GM18511 (cell line): Measurements from ENCODE around the gene POLN.

Source experiments
- ATAC-seq: cut with Tn5 transposase; IDR thresholded peaks from one replicate; pipeline ENCODE4 v1.9.1; 2021; ENCODE audit warnings: mild to moderate bottlenecking, moderate library complexity; ENCODE audit not compliant: unreplicated experiment

The POLN gene

DNA sequence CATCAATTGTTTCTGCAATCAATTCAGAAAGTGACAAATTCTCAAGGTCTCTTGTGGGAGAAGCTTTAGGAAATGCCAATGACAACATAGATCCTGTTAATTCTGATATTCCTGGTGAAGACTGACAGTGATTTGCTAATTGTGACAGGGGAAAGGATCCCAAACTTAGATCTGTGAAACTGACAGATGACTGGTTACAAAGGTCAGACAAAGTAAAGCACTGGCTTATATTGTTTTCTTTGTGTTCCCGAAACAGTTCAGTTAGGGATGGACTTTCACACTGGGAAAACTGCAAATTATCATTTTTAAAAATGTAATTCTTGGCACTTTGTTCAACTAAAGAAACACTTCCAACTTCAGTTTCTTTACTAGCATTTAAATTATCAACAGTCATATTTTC is 152.7 kb downstream of the POLN start:
- no peak for ATAC-seq

DNA sequence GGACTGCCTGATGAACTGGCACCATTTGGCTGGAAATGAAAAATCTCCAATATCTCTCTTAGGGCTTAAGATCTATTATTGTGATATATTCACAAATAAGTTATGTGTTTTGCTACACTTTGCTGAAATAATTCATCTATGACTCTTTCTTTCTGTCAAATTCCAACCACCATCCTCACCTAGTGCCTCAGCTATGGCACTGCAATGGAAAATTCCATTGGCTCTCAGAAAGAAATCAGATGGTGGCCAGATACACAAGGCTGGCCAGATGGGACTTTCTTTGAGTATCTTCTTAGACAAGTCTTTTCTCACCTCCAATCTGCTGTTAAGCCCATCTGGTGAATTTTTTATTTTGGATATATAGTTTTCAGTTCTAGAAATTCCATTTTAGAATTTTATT is 154.8 kb downstream of the POLN start:
- ATAC-seq = no peak

DNA sequence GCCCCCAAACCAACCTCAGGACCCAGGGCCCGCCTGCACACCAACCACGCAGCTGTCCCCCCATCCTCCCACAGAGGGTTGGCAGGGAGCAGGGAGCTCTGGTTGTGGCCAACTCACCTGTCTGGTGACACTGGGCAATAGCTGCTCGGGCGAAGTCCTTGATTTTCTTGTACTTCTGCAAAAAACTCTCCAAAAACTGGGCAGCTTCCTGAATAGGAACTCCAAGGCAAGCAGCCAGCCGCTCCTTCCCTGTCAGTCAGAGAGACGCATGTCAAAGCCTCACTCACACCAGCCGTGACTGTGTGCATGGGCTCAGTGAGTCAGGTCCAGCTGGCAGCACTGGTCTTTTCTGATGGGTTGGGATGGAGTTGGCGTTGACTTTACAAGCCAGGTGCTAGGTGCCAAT is 156.4 kb downstream of the POLN start:
- no peak for ATAC-seq

DNA sequence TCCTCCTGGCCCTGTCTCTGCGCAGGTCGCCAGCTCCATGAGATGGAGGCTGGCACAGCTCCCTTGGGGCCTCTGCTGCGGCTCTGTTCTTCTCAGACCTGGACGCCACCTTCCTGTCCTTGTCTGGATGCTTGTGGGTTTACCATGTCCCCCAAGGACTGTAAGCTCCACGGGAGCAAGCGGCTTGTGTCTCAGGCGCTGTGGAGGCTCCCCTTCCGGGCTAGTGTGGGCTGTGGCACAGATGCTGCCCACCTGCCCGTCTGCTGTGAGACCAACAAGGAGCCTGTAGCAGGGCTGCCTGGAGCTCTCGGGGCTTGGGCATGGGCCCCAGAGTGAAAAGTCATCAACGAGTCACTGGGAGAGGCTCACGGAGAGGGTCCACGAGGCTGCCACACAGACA is 157.6 kb downstream of the POLN start:
- no peak for ATAC-seq

DNA sequence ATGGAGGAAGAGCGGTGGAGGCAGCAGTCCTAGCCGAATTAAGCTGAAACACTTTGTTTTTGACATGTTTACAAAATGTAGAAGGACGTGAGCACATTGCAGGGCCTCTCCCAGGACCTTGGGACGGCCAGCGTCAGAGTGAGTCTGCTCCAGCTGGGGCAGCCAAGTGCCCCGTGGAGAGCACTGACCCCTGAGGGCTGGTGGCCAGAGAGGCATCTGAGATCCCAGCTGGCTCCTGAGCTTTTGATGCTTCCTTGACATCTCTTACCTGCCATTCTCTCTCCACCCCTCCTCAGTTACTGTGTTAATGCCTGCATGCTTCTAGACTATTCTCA is 158.1 kb downstream of the POLN start:
- no peak for ATAC-seq

DNA sequence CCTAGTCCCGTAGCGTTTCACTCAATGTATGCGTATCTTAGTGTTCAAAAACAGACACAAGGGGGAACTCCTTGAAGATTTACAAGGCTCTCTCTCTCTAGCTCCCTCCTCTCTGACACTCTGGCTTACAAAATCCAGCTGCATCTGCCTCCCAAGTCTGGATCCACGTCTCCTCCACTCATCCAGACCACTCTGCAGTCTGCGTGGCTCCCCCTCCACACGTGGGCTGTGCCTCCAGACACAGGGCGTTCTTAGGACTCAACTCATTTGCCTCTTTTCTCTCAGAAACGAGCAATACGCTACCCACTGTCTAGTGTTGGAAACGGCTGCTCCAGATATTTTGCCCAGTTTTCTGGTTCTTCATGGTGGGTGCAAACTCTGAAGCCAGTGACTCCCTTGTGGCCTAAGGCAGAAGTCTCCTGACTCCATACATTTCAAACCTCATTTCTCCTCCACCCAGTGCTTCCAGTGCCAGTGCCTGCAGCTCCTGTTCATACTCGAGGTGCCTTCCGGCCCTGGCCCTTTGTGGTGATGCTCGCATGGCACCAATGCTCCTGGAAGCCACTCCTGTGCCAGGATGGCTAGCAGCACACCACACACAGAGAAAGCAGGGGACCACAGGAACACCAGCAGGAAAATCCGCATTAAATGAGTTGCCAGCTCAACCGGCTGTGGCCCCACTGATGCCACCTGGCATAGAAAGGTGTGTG is 158.7 kb downstream of the POLN start:
- no peak for ATAC-seq

DNA sequence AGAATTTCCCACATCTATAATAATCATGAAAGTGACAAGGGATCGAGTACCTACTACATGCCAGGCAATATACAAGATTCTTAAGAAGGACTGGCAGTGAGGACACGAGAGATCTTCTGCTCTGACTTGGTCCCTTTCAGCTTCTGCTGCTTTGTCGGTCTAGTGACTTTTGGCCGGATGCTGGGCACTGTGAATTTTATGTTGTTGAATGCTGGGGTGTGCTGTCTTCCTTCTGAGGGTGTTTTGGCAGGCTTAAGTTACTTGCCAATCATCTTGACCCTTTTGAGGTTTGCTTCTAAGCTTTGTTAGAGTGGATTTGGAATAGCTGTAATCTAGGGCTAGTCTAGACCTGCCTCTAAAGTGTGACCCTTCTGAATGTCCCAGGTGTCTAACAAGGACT is 159.3 kb downstream of the POLN start:
- ATAC-seq = no peak

DNA sequence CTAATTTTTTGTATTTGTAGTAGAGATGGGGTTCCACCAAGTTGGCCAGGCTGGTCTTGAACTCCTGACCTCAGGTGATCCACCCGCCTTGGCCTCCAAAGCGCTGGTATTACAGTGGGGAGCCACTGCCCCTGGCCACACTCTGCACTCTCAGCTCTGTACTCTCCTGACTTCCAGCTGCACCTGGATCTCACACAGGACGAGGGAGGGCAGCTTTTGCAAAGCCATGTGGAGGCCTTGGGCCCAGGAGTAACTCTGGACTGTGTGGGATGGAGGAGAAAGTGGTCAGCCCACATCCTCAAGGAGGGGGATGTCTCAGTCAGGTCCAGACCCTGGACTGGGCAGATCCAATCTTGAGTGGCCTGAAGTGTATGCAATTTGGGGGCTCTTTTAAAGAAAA is 159.8 kb downstream of the POLN start:
- ATAC-seq = no peak

DNA sequence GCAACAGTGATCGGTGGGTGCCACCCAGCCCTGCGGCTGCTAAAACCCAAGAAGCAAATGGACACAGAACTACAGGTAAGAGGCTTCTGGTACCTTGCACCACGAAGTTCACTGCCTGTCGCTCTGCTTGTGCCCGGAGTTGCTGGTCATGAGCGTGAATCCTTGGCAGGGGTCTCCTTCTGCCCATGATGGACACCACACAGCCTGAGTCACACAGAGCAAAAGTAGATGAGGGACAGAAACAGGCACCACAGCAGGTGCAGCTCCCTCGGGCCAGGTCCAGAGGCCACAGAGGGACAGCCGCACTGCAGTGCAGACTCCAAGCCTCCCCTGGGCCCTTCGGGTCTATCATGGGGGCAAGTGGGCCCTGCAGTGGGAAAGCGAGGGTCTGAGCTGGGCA is 160.4 kb downstream of the POLN start:
- no peak for ATAC-seq

DNA sequence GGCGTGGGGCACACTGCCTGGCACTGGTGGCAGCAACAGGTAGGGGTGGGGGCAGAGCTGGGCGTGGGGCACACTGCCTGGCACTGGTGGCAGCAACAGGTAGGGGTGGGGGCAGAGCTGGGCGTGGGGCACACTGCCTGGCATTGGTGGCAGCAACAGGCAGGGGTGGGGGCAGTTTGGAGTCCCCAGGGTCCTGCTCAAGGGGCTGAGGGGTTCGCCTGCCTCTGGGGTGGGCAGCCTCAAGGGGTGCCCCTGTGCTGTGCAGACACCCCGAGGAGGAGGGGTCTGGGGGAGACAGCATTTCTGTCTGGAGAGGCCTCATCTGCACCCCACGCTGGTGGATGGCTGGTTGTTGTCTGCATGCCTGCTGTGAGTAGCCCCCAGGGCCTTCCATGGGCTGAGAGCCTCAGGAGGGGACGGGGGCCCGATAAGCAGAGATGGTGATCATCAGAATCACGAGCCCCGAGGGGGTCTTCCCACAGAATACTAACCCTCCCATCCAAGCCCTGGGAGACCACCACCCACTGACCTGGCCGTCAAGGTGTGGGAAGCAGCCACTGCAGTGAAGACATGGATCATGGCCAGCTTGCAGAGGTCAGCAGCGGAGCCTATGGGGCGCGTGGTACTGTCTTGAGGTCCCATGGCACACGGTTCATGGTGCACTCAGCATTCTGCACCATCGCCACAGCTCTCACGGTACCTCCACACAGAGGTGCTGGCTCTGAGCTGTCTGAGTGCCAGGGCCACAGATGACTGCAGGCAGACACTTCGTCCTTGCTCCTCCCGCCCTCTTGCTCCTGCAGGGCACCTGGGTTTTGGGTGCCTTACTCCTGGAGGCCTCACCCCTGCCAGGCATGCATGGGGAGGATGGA is 161.3 kb downstream of the POLN start:
- ATAC-seq = no peak

DNA sequence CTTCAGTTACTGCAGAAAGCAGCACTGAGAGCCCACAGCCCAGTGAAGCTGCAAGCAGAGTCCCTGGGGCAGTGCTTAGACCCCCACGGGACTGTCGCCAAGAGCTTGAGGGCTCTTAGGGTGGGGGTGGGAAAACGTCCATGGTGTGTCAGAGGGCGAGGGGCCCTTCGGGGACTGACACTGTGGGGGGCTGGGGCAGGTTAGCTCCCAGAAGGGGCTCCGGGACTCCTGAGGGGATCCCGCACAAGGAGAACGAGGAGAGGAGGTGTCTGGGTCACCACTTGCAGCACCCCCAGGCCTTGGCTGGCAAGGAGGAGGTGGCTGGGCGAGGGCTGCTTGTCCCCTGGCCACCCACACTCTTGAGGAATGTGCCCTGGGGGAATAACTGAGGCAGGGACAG is 162.0 kb downstream of the POLN start:
- ATAC-seq = no peak

DNA sequence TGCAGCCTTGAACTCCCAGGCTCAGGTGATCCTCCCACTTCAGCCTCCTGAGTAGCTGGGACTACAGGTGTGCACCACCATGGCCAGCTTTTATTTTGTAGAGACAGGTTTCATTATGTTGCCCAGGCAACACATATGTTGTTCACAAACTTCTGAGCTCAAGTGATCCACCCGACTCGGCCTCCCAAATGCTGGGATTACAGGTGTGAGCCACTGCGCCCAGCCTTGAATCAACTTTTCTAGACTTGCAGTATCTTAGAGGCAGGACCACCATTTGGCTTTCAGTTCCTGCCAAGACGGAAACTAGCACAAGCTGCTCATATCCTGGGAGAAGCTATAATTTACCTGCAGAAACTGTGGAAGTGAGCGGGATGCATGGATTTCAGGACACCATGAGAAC is 162.9 kb downstream of the POLN start:
- ATAC-seq = no peak

DNA sequence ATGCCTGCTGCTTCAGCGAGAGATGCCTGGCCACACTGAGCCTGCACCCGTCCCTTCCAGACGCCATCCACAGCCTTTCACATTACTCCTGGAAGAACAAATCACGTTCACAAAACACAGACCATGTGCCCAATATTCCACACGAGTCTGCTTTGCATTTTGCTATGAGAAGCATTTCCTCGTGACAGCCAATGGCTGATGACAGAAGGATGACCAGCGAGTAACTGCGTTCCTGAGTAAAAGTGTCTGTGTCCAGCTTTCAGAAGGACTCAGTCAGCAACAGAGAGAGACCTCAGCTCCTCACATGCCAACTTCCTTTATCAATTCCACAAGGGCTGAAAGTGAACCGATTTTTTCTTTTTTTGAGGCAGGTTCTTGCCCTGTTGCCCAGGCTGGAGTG is 163.3 kb downstream of the POLN start:
- ATAC-seq = no peak

DNA sequence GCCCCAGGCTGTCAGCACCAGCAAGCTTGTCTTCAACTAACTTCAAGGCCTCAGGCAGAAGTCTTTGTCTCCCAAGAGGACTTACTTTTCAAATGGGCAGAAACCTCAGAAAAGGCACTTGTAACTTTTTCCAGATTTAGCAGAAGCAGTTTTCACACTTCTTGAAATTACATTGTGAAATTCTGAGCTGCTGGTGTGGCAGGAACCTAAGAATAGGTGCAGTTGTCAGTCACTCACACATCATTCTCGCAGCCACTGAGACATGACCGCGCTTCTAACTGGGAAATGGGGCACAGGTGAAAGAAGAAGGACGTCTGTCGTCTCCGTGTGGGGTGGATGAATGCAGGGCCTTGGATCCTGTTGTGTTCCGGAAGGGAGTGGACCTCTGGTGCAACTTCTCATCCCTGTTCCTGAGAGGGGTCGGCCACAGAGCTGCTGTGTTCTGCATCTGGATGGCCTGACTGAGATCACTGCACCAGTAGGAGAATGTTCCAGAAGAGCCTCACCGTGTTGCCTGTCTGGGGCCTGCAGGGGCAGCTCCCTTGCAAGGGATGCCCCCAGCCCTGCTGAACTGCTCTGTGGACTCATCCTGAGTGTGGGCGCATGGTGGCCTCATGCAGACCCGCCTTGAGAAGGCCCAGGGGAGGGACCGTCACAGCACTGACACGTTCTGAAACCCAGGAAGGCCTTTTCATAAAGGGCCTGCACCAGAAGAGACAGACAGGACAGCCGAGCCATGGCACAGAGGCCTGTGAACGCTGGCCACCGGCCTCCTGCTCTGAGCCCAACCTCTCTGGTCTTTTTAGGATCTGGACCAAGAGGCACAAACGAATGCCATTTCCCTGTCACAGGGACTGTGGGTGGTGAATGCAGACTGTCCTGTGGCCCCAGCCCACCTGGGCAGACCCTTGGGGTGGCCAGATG is 164.1 kb downstream of the POLN start:
- no peak for ATAC-seq

DNA sequence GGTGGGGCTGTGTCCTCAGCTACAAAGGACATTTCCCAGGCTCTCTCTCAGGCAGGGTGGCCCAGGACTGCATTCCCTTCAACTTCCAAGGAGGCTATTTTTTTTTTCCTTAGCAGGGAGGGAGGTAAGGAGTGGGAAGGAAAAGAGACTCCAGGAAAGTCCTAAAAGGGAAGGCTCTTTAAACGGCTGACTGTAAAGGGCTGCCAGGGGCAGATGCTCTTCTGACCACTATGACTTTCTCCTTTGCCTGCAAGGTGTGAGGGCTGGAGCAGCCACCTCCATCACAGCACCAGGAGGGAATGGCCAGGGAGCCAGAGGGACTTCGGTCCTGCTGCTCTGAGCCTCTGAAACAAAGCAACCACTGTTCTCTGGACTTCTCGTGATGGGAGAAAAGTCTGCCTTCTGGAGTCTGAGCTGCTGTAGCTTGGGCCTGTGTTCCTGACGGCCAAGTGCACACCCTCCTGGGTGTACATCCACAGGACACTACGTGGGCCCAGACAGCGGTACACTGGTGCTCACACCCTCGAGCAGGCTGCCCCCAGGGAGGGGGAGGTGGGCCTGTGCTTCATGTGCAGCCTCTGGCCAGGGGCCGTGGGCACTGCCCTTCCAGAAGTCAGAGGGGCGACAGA is 164.9 kb downstream of the POLN start:
- ATAC-seq = no peak

DNA sequence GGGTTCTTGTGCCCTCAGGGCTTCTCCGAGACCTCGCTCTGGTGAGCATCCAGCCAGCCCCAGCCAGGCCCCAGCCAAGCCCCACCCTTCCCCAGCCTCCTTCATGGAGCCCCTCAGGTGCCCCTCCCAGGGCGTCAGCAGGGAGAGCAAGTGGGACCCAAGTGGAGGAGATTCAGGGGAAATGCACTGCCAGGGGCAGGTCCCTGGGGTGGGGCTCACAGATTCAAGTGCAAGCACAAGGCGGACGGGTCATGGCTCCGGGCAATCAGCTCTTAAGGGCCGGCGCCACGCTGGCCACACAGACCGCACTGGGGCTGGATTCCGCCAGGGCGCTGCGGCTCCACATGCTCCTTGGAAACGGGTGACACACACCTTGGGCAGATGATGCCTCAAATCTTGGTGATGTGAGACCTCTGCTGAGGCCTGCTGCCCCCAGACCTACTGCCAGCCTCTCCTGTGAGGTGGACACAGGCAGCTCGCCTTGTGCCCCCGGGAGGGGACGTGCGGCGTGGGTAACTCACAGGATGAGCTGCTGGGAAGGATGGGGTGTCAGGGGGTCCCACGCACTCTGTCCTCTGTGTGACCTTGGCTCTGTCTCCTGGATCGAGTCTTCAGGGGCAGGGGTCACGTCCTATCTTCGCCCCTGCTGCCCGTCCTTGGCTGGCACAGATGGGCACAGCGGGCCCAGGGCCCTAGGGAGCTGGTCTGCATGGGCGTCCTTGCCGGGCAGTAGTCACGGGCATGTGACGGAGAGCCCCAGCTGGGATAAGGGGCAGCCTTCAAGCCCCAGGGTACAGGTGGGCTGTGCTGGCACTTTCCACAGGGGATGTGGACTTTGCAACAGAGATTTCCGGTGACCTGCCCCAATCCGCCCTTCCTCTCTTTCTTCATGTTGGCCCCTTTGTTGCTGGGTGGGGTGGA is 165.7 kb downstream of the POLN start:
- no peak for ATAC-seq

DNA sequence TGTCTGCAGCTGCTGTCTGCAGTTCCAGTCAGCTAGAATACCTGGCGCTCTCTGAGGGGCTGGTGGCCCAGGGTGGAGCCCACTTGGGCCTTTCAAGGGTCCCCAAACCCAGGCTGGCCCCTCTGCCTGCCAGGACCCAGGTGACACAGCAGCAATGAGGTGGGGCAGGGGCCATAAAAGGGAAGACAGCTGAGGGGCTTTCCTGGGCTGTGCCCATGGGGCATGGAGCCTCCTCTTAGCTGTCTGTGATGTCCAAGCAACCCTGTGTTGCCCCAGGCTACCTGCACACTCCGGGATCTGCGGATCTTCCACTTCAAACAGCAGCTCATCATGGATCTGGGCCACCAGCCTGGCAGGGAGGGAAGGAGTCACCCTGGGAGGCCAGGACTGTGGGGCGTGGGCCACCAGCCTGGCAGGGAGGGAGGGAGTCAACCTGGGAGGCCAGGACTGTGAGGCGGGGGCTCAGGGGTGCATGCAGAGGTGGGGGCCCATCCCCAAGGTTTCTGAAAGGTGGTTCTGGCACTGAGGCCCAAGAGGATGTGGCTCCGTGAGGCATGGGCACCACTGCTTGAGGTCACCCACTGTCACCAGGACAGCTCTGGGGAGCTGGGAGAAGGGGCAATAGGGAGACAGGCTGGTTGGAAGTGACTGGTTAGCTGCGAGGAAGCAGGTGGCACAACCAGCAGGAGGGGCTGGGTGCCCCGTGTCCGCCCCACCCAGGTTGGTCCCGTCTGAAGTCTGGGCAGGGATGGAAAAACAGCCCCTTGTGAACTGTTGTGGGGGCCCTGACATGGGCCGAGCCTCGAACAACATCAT is 166.5 kb downstream of the POLN start:
- ATAC-seq = no peak

DNA sequence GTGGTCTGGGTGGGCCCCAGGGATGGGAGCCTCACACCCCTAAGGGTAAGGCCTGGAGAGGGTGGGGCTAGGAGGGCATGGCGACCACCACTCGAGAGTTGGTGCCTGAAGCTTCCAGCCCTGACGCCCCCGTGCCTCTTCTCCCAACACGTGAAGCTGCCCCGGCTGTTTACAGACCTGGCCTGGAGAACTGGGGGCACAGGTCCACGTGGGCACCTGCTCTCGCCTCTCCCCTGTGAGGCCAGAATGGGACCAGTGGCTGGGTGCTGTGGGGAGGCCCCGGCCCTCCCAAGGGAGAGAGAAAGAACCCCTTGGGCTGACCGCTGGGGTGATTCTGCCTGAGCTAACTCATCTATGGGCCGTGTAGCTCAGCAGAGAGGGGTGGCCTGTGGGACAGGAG is 167.3 kb downstream of the POLN start:
- no peak for ATAC-seq

DNA sequence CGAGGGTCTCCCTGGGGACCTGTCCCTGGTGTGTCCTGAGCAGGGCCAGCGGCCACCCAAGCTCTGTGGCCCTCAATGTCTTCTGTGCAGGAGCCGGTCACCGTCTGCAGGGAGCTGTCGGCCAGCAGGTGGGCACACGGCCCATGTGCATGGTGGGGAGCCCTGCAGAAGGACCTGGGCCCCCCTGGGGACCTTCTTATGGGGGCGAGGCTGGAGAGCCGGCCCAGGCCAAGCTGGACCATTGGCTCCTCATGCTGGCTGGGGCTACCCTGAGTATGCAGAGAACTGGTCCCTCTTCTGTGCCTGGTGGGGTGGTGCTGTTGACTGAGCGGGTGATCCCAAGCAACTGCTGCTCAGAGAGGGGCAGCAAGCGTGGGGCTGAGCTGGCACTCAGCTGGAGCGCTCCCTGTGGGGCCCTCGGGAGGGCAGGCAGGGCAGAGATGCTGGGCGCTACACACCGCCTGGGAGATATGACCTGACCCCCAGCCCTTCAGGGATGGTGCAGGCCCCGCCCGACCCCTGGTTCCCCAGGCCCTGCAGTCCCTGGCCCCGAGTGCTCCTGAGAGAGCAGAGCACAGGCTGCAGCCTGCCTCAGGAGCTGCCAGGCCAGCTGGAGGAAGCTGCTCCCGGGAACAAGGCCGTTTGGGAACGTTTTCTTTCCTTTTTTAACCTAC is 168.0 kb downstream of the POLN start:
- ATAC-seq = no peak
